Lower leg skin (tissue), 3 donors: ENCODE results near the gene ICAM2.

ENCODE experiments used
- POLR2A ChIP-seq, 2 donors: fragments of 450-650 bp; IDR thresholded peaks; one replicate each; pipeline ENCODE4 v1.6.1; 2016 to 2017; ENCODE audit warnings: antibody characterized with exemption in 2 of 2, mild to moderate bottlenecking in 1 of 2, moderate library complexity in 1 of 2
- TF ChIP-seq, protein P1 (sequence below), 3 donors: fragments of 450-650 bp; IDR thresholded peaks; one replicate each; pipeline ENCODE4 v1.5.1; 2016; ENCODE audit warnings: antibody characterized with exemption in 3 of 3, mild to moderate bottlenecking in 3 of 3, moderate library complexity in 2 of 3

DNA sequence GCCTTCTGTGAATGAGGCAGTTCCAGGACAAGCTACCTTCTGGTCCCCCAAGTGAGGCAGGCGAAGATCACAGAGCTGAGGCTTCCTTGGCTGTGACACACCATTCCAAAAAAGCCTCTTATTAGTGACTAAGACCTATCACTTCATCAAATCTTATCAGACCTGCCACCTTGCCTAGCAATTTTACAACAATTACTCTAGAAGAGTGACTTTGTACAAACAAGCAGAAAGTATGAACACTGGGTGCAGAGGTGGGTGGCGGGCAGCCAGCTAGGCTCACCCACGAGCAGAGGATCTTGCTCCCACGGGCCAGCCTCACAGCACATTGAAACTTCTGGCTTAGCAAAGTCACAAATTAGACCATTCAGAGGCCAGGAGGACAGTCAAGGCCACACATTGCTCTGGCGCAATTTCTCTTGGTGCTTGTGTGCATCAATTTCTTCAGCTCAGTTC lies 2.2 kb upstream of the ICAM2 start:
- no peak for TF ChIP-seq POLR2A (IDR thresholded peaks at IDR 0.05)
- TF ChIP-seq, protein P1, sequence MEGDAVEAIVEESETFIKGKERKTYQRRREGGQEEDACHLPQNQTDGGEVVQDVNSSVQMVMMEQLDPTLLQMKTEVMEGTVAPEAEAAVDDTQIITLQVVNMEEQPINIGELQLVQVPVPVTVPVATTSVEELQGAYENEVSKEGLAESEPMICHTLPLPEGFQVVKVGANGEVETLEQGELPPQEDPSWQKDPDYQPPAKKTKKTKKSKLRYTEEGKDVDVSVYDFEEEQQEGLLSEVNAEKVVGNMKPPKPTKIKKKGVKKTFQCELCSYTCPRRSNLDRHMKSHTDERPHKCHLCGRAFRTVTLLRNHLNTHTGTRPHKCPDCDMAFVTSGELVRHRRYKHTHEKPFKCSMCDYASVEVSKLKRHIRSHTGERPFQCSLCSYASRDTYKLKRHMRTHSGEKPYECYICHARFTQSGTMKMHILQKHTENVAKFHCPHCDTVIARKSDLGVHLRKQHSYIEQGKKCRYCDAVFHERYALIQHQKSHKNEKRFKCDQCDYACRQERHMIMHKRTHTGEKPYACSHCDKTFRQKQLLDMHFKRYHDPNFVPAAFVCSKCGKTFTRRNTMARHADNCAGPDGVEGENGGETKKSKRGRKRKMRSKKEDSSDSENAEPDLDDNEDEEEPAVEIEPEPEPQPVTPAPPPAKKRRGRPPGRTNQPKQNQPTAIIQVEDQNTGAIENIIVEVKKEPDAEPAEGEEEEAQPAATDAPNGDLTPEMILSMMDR (IDR thresholded peaks at IDR 0.05), result no peak
